WTC11 (cell line): Measurements from ENCODE around the gene JKAMP. TPM values are rescaled to one million over a fixed set of nuclear protein-coding genes. Genes with fewer than 3 reads are reported as not detected.

Source experiments
- AR ChIP-seq: fragments of 250-450 bp; sonication (Bioruptor Pico); IDR thresholded peaks from 2 replicates; pipeline ENCODE4 v1.9.0; 2021; ENCODE audit warnings: mild to moderate bottlenecking
- CDX4 ChIP-seq: fragments of 250-450 bp; sonication (Bioruptor Pico); IDR thresholded peaks from 2 replicates; pipeline ENCODE4 v1.9.0; 2021; ENCODE audit warnings: moderate library complexity, mild to moderate bottlenecking, inconsistent platforms, borderline replicate concordance
- E2F4 ChIP-seq: sonication (generic); formaldehyde crosslinking; IDR thresholded peaks from 2 replicates; pipeline ENCODE4 v1.8.1; 2022; ENCODE audit warnings: low read depth, mild to moderate bottlenecking, moderate library complexity, missing genetic modification reagents, borderline replicate concordance
- ELF4 ChIP-seq: sonication (generic); formaldehyde crosslinking; IDR thresholded peaks from 2 replicates; pipeline ENCODE4 v1.8.1; 2022; ENCODE audit warnings: low read depth, mild to moderate bottlenecking, moderate library complexity, missing genetic modification reagents
- FOXK1 ChIP-seq: sonication (generic); formaldehyde crosslinking; IDR thresholded peaks from 2 replicates; pipeline ENCODE4 v1.8.0; 2022; ENCODE audit warnings: mild to moderate bottlenecking, moderate library complexity, missing genetic modification reagents
- FOXP1 ChIP-seq: sonication (generic); formaldehyde crosslinking; IDR thresholded peaks from 2 replicates; pipeline ENCODE4 v1.8.0; 2022; ENCODE audit warnings: missing genetic modification reagents, mild to moderate bottlenecking, moderate library complexity, borderline replicate concordance
- GABPB1 ChIP-seq: sonication (generic); formaldehyde crosslinking; IDR thresholded peaks from 2 replicates; pipeline ENCODE4 v1.8.1; 2023; ENCODE audit warnings: mild to moderate bottlenecking, missing genetic modification reagents
- GRHL2 ChIP-seq: fragments of 250-450 bp; sonication (Bioruptor Pico); IDR thresholded peaks from 2 replicates; pipeline ENCODE4 v1.8.0; 2022; ENCODE audit warnings: mild to moderate bottlenecking, moderate library complexity; ENCODE audit not compliant: insufficient replicate concordance, severe bottlenecking
- IRF1 ChIP-seq: sonication (generic); formaldehyde crosslinking; IDR thresholded peaks from 2 replicates; pipeline ENCODE4 v1.8.0; 2023; ENCODE audit warnings: missing genetic modification reagents
- NFE2L1 ChIP-seq: sonication (generic); formaldehyde crosslinking; IDR thresholded peaks from 2 replicates; pipeline ENCODE4 v1.8.1; 2023; ENCODE audit warnings: missing genetic modification reagents
- NFYB ChIP-seq: sonication (generic); formaldehyde crosslinking; conservative IDR thresholded peaks from 2 replicates; pipeline ENCODE4 v1.8.0; 2022; ENCODE audit warnings: low read depth, missing genetic modification reagents
- NR2C2 ChIP-seq: sonication (generic); formaldehyde crosslinking; IDR thresholded peaks from 2 replicates; pipeline ENCODE4 v1.8.0; 2022; ENCODE audit warnings: mild to moderate bottlenecking, missing genetic modification reagents
- RELA ChIP-seq: sonication (generic); formaldehyde crosslinking; IDR thresholded peaks from 2 replicates; pipeline ENCODE4 v1.8.1; 2022; ENCODE audit warnings: missing genetic modification reagents, mild to moderate bottlenecking, borderline replicate concordance
- RORB ChIP-seq: fragments of 250-450 bp; sonication (Bioruptor Pico); IDR thresholded peaks from 2 replicates; pipeline ENCODE4 v1.9.0; 2021; ENCODE audit warnings: mild to moderate bottlenecking
- SMAD3 ChIP-seq: sonication (generic); formaldehyde crosslinking; IDR thresholded peaks from 2 replicates; pipeline ENCODE4 v1.8.0; 2022; ENCODE audit warnings: missing genetic modification reagents, mild to moderate bottlenecking, borderline replicate concordance
- TP53 ChIP-seq: sonication (generic); formaldehyde crosslinking; IDR thresholded peaks from 2 replicates; pipeline ENCODE4 v1.8.1; 2023; ENCODE audit warnings: mild to moderate bottlenecking, missing genetic modification reagents
- ZBTB43 ChIP-seq: sonication (generic); formaldehyde crosslinking; IDR thresholded peaks from 2 replicates; pipeline ENCODE4 v1.8.1; 2023; ENCODE audit warnings: mild to moderate bottlenecking, missing genetic modification reagents
- ZMAT4 ChIP-seq: fragments of 250-450 bp; sonication (Bioruptor Pico); IDR thresholded peaks from 2 replicates; pipeline ENCODE4 v1.9.0; 2021; ENCODE audit warnings: mild to moderate bottlenecking
- ZNF121 ChIP-seq: sonication (generic); formaldehyde crosslinking; IDR thresholded peaks from 2 replicates; pipeline ENCODE4 v1.8.0; 2023; ENCODE audit warnings: missing genetic modification reagents
- ZNF138 ChIP-seq: sonication (generic); formaldehyde crosslinking; conservative IDR thresholded peaks from 2 replicates; pipeline ENCODE4 v1.8.1; 2022; ENCODE audit warnings: mild to moderate bottlenecking, moderate library complexity, missing genetic modification reagents
- ZNF396 ChIP-seq: fragments of 250-450 bp; sonication (Bioruptor Pico); IDR thresholded peaks from 2 replicates; pipeline ENCODE4 v1.8.0; 2021; ENCODE audit warnings: mild to moderate bottlenecking, moderate library complexity, borderline replicate concordance
- ZNF416 ChIP-seq: fragments of 250-450 bp; sonication (Bioruptor Pico); IDR thresholded peaks from 2 replicates; pipeline ENCODE4 v1.9.0; 2021; ENCODE audit warnings: mild to moderate bottlenecking, inconsistent platforms
- ZNF423 ChIP-seq: fragments of 250-450 bp; sonication (Bioruptor Pico); IDR thresholded peaks from 2 replicates; pipeline ENCODE4 v2.1.2; 2022; ENCODE audit warnings: mild to moderate bottlenecking, moderate library complexity
- total RNA-seq: library from RNA; stranded (reverse); gene quantifications from 3 replicates; pipeline ENCODE4 v1.2.3, GENCODE V29; 2021

JKAMP gene
- total RNA-seq, 1 experiment from 2014 or later = 33.2 TPM

- TF ChIP-seq ELF4 = 0 out of 2 replicates have a peak, but pooled peaks have one; percentile 24
- 0 out of 2 replicates have a peak, but pooled peaks have one; percentile 49 for TF ChIP-seq ZNF121 (CRISPR knock-in tag)
- no peak for TF ChIP-seq AR (CRISPR knock-in tag)
- TF ChIP-seq TP53 (CRISPR knock-in tag) = peak; percentile 82; the same call in 1 of the 2 replicates
- no peak for TF ChIP-seq CDX4 (CRISPR knock-in tag)
- no peak; the same call in 1 of the 2 replicates for TF ChIP-seq NR2C2 (CRISPR knock-in tag)
- TF ChIP-seq ZMAT4 (CRISPR knock-in tag) = no peak
- TF ChIP-seq GABPB1 (CRISPR knock-in tag) = no peak
- TF ChIP-seq ZNF396 (CRISPR knock-in tag) = no peak
- TF ChIP-seq FOXK1 (CRISPR knock-in tag) = peak; percentile 89
- no peak for TF ChIP-seq ZNF138 (CRISPR knock-in tag)
- peak; percentile 18 for TF ChIP-seq SMAD3 (CRISPR knock-in tag)
- no peak; the same call in 1 of the 2 replicates for TF ChIP-seq RELA (CRISPR knock-in tag)
- no peak; the same call in 1 of the 2 replicates for TF ChIP-seq ZNF416
- peak; percentile 97 for TF ChIP-seq ZBTB43 (CRISPR knock-in tag)
- no peak for TF ChIP-seq ZNF423 (CRISPR knock-in tag)
- TF ChIP-seq RORB (CRISPR knock-in tag) = no peak
- TF ChIP-seq IRF1 (CRISPR knock-in tag) = peak; percentile 92
- peak; percentile 67; the same call in 1 of the 2 replicates for TF ChIP-seq E2F4
- no peak for TF ChIP-seq NFYB (CRISPR knock-in tag)
- TF ChIP-seq NFE2L1 = peak; percentile 91
- TF ChIP-seq GRHL2 (CRISPR knock-in tag) = no peak
- TF ChIP-seq FOXP1 (CRISPR knock-in tag) = peak; percentile 98
- TF ChIP-seq, all 79 proteins: peak for 36
Observed at GRCh38 chr14:59483819-59484638, at the start of gene JKAMP, which contains the start of gene L3HYPDH (continued).
